HG03457 (cell line): ENCODE measurements around the gene FLT1.

Experiments
- ATAC-seq: cut with Tn5 transposase; IDR thresholded peaks from one replicate; pipeline ENCODE4 v1.9.1; 2021; ENCODE audit warnings: moderate number of reproducible peaks; ENCODE audit not compliant: unreplicated experiment

FLT1 gene, protein sequence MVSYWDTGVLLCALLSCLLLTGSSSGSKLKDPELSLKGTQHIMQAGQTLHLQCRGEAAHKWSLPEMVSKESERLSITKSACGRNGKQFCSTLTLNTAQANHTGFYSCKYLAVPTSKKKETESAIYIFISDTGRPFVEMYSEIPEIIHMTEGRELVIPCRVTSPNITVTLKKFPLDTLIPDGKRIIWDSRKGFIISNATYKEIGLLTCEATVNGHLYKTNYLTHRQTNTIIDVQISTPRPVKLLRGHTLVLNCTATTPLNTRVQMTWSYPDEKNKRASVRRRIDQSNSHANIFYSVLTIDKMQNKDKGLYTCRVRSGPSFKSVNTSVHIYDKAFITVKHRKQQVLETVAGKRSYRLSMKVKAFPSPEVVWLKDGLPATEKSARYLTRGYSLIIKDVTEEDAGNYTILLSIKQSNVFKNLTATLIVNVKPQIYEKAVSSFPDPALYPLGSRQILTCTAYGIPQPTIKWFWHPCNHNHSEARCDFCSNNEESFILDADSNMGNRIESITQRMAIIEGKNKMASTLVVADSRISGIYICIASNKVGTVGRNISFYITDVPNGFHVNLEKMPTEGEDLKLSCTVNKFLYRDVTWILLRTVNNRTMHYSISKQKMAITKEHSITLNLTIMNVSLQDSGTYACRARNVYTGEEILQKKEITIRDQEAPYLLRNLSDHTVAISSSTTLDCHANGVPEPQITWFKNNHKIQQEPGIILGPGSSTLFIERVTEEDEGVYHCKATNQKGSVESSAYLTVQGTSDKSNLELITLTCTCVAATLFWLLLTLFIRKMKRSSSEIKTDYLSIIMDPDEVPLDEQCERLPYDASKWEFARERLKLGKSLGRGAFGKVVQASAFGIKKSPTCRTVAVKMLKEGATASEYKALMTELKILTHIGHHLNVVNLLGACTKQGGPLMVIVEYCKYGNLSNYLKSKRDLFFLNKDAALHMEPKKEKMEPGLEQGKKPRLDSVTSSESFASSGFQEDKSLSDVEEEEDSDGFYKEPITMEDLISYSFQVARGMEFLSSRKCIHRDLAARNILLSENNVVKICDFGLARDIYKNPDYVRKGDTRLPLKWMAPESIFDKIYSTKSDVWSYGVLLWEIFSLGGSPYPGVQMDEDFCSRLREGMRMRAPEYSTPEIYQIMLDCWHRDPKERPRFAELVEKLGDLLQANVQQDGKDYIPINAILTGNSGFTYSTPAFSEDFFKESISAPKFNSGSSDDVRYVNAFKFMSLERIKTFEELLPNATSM (N-terminal part only)

DNA sequence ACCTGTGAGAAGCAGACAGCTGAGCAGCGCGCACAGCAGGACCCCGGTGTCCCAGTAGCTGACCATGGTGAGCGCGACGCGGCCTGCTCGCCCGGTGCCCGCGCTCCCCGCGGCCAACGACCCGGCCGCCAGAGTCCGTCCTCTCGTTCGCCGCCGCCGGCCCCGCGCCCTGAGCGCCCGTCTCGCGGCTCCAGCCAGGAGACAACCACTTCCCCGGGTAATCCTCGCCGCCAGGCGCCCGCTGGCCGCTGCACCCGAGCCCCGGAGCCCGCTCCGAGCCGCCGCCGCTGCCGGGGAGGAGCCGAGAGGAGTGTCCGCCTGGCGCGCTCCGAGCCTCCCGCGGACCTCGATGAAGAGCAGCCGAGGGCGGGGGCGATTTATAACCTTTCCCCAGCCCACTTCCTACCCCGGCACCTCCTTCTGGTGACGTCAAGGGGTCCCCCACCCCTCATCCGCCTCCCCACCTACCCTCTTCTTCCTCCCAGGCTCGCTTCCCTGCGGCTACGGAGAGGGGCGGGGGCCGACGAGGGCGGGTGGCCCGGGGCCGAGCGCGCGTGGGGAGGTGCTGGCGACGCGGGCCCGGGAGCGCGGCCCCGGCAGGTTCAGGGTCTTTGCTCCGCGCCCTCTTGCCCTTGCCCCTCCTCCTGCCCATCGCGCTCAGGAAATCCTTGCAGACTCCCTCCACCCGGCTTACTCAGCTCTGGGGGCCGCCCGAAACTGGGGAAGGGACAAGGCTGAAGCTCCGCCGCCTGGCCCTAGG, at the start of gene FLT1:
FLT1 (minus strand) TSS at position 351 of the 760 bp plus-strand sequence; CDS start at position 66, 285 bp downstream.
- no peak for ATAC-seq

DNA sequence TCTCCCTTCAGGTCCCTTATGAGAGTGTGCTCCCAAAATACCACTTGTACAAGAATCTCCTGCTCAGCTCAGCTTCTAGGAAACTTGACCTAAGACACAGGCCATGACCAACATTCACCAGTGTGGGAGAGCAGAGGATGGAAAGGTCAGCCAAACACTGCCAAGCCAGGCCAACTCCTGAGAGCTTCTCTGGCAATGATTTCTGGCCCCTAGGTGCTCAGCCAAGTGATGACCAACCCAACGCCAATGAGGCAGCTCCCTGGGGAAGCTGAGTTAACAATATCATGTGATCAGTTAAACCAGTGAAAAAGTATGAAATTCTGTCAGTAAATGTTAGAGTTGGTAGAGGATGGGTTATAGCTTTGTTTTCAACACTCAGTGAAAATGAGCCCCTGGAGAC, 49.1 kb upstream of the FLT1 start:
- no peak for ATAC-seq

DNA sequence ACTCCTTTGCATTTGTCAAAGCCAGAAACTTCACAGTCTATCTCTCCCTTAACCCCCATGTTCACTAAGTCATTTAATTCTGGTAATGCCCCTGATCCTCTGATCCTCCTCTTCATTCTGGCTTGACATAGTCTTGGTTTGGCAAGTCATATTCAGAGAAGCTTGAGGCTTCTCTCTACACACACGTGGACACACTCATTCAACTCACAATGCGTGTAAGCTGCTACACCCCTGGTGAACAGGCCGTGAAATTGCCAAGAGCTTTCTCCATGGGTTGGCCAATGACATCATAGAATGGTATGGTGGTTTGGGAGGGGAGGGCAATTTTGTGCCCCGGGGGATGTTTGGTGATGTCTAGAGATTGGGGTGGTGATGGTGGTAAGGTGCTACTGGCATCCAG, 47.9 kb upstream of the FLT1 start:
- ATAC-seq, result no peak

DNA sequence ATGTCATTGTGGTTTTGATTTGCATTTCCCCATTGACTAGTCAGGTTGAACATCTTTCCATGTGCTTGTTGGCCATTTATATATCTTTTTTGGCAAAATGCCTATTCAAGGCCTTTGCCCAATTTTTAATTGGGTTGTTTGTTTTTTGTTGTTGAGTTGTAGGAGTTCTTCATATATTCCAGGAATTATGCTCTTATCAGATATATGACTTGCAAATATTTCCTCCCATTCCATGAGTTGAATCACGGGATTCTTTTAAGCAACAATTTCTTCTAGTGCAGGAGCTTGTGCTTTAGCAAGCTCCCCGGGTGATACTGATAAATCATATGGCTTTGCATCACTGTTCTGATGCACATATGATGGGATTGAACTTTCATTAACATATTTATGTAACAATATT, 47.0 kb upstream of the FLT1 start:
- no peak for ATAC-seq

DNA sequence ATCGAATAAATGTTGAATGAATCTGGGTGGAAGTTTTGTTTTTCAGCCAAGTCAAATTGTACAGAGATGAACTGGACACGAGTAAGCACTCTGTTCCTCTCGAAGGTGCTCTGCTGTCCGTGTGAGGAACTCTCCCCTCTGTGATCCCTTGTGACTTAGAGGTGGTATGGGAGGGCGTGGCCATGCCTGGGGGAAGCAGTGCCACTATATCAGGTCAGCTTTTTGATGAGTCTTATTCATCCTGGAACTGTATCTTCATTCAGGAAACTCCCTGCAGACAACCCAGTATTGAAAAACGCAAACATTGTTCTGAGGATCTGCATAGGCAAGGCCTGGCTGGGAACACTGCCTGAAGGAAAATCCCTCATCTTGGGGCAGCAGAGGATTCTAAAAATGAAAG, 45.7 kb upstream of the FLT1 start:
- ATAC-seq, result no peak

DNA sequence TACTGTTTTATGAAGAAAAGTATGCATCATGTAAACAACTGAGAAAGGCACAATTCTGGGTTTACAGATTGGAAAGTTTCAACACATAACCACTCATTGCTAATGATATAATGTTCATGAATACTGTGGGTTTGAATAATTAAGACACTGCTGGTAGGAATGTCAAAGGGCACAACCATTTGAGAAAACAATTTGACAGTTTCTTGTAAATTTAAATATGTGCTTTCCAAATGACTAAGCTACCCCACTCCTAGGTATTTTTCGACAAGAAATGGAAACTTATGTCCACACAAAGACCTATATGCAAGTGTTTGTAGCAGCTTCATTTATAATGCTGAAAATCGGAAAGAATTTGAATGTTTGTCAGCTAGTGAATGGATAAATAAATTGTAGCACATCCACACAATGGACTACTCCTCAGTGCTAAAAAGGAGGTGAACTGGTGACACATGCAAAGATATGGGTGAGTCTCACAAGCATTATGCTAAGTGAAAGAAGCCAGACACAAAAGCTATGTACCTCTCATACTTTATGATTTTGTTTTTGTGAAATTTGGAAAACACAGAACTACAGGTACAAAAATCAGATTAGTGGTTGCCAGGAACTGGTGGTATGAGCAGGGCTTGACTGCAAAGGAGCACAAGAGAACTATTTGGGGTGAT, 44.8 kb upstream of the FLT1 start:
- no peak for ATAC-seq

DNA sequence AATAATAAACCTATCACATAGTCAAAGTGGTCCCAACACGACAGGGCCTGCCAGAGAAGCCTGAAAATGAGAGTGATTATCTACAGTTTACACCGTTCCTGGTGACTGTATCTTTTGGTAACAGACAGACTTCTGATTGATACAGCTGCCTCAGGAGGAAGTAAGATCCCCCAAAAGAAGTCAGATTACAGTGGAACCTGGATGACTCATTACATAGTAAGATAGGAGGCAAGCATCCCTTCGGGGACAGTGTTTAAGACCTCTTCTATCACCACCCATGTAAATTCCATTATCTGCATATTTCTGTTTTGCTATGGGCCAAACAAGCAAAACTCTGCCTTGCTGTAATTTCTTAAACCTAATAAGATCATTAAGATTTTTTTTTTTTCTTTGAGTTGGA, 44.0 kb upstream of the FLT1 start:
- no peak for ATAC-seq

DNA sequence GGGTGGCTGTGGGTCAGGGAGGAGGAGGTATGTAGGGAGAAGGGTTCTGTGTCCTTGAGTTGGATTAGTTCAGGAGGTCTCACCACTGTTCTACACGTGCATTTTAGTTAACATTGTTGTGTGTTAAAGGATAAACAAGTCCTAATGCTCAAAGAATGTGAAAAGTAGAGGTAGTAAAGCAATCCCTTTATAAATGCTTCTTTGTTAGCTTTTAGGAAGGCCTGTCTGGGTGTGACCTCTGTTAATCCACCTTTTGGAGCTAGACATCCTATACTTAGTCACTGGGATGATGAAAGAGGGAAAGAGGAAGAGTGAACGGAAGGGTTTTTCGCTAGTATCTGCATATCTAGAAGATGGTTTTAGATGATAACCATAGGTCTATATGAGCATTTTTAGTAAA, 42.2 kb upstream of the FLT1 start:
- ATAC-seq, result no peak

DNA sequence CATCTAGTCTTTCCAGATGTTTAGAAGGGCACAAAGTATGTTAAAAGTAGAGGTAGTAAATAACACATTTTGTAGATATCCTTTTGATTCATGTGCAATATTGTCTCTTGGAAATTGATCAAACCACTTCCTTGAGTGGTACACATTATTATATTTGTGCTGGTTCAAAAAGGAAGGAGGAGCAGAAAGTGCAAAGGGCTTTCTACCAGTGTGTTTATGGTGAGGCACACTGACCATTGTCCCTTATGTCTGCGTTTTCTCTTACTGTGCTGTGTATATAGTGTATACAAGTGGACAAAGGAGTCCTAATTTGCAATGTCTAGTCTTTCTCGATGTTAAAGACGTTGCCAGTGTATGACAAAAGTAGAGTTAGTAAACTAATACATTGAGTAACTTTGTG, 41.4 kb upstream of the FLT1 start:
- ATAC-seq, result no peak

DNA sequence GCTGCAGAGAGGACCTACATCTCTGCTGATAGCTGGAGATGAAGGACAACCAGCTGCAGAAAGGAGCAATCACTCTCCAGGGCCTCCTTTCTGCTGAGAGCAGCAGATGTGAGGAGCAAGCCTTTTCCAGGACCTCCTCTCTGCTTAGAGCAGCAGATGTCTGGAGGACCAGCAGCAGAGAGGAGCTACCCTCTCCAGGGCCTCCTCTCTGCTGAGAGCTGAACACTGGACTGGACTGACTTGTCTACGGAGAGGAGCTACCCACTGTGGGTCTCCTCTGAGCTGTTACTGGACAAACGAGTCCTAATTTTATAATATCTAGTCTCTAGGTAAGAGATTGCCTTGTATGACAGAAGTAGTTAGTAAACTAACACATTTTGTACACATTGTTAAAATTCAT, 40.8 kb upstream of the FLT1 start:
- no peak for ATAC-seq

DNA sequence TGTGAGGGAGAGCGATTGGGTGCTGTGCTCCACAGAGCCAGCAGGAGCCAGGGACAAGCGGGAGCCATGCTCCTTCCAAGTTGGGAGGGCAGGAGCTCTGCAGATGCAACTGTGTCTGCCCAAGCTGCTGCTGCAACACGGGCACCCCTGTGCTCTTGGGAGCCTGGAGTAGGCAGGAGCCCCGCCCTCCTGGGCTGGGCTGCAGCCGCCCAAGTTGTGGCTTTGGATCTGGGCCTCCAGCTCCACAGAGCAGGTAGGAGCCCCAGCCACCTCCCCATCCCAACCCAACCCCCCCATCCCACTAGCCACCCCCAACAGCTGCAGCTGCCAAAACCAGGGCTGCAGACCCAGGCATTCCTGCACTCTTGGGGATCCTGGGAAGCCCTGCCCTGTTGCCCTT, 39.9 kb upstream of the FLT1 start:
- no peak for ATAC-seq

DNA sequence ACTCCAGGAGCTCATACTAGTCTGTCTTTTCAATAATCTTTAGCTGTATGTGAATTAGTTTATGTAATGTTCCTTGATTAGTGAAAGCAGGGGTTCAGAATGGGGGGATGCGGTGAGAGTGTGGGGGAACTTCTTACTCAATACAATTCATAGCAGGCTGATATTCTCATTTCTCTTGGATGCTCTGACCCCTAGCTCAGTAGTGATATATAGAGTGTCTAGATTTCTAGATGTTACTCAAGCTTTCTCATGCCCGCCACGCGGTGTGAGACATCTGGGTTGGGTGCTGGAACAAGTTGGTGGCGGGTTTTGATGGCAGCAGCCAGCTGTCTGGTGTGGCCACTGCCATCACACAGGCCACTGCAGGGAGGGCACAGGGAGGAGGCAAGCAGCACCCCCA, 39.3 kb upstream of the FLT1 start:
- ATAC-seq, result no peak

DNA sequence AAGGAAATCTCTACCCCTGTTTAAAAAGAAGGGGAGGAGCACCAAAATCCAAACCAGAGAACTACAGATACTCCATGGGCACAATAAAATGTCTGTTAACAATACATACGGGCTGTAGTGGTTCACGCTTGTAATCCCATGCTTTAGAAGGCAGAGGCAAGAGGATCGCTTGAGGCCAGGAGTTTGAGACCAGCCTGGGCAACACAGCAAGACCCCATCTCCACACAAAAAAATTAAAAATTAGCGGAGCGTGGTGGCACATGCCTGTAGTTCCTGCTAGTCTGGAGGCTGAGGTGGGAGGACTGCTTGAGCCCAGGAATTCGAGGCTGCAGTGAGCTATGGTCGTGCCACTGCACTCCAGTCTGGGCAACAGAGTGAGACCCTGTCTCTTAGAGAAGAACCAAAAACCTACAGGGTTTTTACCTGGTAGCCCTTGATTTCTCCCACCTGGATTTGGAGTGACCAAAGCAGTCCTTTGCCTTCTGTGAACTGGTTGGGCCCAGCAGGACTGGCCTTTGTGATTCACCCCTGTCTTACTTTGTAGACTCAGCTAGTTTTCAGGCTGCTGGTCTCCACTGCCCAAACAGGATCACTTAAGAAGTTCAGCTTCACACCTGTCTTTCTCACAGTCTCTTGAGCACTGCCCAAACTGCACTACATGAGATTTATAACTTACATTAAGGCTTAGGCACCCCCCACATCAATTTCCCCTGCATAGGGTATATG, 38.7 kb upstream of the FLT1 start:
- no peak for ATAC-seq

DNA sequence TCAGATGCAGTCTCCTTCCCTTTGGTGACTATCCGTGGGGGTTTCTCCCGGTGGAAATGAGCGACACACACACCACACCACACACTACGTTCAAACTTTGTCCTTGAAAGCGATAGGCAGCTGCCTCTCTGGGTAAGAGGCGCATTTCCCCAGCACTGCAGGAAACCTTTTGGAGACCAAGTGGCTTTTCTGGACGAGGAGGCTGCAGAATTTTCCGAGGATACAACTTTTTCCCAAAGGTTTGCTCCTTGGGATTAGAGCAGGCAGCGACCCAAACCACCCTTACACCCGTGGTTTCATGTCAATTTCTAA, 38.2 kb upstream of the FLT1 start:
- no peak for ATAC-seq

DNA sequence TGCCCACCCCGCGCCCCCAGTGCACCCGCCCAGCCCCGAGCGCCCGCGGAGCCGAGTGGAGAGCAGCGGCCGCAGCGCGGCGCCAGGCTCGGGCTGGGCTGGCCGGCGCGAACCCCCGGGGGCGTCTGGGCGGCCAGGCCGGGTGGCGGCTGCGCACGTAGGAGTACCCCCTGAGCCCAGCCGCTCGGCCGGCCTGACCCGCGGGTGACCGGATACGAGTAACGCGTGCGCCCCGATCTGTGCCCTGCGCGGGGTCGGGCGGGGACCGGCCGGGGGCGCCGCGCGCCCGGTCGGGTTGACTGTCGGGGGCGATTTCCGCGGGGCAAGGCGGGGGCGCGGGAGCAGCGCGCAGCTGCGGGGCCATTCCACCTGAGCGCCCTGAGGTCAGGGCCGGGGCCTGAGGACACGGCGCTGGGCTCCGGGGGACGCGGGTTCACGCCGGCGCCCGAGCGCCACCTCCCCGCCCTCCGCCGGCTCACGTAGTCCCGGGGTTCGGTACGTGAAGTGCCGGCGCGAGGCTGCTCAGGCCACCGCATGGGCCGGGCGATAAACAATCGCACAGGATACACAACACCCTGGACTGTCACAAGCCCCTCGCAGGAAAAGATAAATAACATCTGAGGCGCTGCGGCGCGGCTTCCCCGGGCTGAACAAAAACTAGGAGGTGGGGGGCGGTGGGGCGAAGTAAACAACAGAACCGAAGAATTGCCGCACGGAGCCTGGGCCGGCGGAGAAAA, 37.6 kb upstream of the FLT1 start:
- ATAC-seq, result no peak

DNA sequence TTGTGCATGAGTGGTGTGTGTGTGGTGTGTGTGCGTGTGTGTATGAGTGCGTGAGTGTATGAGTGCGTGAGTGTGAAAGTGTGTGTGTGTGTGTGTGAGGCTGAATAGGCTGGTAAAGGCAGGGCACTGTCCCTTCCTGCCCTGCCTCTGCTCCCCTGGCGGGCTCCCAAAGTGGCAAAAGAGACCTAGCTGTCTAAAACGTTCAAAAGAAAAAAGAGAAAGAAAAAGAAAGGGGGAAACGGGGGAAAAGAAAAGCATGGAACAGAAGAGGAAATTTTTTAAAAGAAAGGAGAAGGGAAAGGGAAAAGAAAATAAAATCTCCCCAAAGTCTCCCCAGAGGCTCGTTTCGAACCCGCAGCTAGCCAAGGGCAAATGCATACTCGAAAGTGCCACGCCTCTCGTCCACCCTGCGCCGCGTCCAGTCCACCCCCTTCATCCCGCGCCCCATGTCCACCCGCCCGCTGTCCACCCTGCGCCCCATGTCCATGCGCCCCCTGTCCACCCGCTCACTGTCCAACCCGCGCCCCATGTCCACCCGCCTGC, 37.0 kb upstream of the FLT1 start:
- no peak for ATAC-seq

DNA sequence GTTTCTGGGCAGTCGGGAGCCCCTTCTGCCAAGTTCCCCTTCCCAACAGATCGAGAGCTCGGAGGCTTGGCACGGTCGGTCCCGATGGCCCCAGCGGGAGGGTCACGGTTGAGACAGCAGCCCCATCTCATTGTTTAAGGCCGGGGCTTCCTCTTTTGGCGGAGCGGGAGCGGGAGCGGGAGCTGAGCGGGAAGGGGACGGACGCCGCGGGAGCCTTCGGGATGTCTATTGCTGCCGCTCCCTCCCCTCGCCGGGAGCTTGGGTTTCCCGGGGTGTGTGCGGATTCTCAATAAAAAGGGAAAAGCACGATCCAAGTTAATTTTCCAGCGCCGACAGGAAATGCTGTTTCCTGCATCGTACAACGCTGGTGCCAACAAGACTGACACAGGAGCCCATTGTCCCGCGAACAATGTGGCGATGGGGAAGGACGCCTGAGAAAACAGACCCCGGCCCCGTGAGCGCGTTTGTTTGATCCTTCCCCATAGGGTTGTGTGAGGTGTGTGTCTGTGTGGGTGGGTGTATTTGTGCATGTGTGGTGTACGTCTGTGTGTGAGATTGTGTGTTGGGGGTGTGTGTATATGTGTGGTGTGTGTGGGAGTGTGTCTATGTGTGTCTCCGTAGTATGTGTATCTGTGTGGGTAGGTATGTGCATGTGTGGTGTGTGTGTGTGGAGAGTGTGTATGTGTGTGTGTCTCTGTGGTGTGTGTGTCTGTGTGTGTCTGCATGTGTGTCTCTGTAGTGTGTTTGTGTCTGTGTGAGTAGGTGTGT, 36.3 kb upstream of the FLT1 start:
- no peak for ATAC-seq

DNA sequence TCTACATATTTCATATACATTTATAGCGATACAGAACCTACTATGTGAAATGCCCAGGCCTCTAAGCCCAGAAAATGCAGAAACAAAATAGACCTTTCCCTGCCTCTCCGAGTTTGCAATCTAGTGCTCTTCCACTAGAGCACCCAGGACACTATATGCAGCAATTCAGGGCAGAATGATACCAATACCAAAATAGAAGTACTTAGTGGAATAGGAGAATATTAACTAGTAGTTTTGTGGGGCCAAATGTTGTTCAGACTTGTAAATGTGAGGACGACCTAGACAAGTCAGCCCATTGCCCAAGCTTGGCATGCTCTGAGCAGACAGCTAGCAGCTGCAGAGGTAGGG, 35.8 kb upstream of the FLT1 start:
- ATAC-seq, result no peak
